Liver (tissue), 9 donors: ENCODE data around the gene MRC2. TPM values are rescaled to one million over a fixed set of nuclear protein-coding genes. Genes with fewer than 3 reads are reported as not detected.

ENCODE experiments used
- DNase-seq: peaks from one replicate; pipeline ENCODE4 v3.0.0-alpha.2; 2017; ENCODE audit warnings: low spot score
- H3K27ac ChIP-seq, 2 donors: one replicate each; pipeline ENCODE4 v1.7.0; 2013; ENCODE audit warnings: inconsistent platforms in 2 of 2, low read length in 2 of 2, control low read depth in 1 of 2, low read depth in 1 of 2, mild to moderate bottlenecking in 1 of 2
- H3K27me3 ChIP-seq, 4 donors: one replicate each; pipeline versions ENCODE4 v1.6.1 to v1.7.0; 2013; ENCODE audit warnings: low read length in 3 of 4, inconsistent platforms in 1 of 4, mild to moderate bottlenecking in 1 of 4, moderate library complexity in 1 of 4; ENCODE audit not compliant: control insufficient read depth in 4 of 4, insufficient read depth in 4 of 4
- H3K36me3 ChIP-seq, 4 donors: one replicate each; pipeline versions ENCODE4 v1.6.1 to v1.7.0; 2013; ENCODE audit warnings: low read length in 3 of 4, mild to moderate bottlenecking in 3 of 4, low read depth in 1 of 4, moderate library complexity in 1 of 4; ENCODE audit not compliant: control insufficient read depth in 4 of 4, insufficient read depth in 3 of 4
- H3K4me1 ChIP-seq, 4 donors: one replicate each; pipeline versions ENCODE4 v1.6.1 to v1.7.0; 2013; ENCODE audit warnings: low read length in 3 of 4, mild to moderate bottlenecking in 3 of 4, moderate library complexity in 1 of 4; ENCODE audit not compliant: control insufficient read depth in 4 of 4, insufficient read depth in 4 of 4
- H3K4me3 ChIP-seq, 3 donors: one replicate each; pipeline versions ENCODE4 v1.6.1 to v1.7.0; 2013; ENCODE audit warnings: low read length in 3 of 3, control low read depth in 1 of 3, low read depth in 1 of 3, mild to moderate bottlenecking in 1 of 3
- H3K9ac ChIP-seq, 2 donors: one replicate each; pipeline ENCODE4 v1.7.0; 2013; ENCODE audit warnings: low read length in 2 of 2, mild to moderate bottlenecking in 2 of 2, moderate library complexity in 2 of 2, control low read depth in 1 of 2, low read depth in 1 of 2
- H3K9me3 ChIP-seq, 4 donors: one replicate each; pipeline versions ENCODE4 v1.6.1 to v1.7.0; 2013; ENCODE audit warnings: low read length in 3 of 4; ENCODE audit not compliant: control insufficient read depth in 4 of 4
- ATF3 ChIP-seq: IDR thresholded peaks from 2 replicates; pipeline ENCODE4 v1.6.1; 2016; ENCODE audit warnings: antibody characterized with exemption
- CTCF ChIP-seq: fragments of 150-350 bp; IDR thresholded peaks from 2 replicates; pipeline ENCODE4 v1.5.1; 2017; ENCODE audit warnings: improper control_type of control experiment, low read depth, low read length; ENCODE audit not compliant: missing input control
- EGR1 ChIP-seq, 2 donors: IDR thresholded peaks; 2 replicates each; pipeline ENCODE4 v1.6.1; 2016 to 2018; ENCODE audit warnings: antibody characterized with exemption in 2 of 2, low read depth in 2 of 2
- FOXA2 ChIP-seq: IDR thresholded peaks from 2 replicates; pipeline ENCODE4 v1.6.1; 2016; ENCODE audit warnings: antibody characterized with exemption
- GABPA ChIP-seq, 2 donors: IDR thresholded peaks in 1 of 2; conservative IDR thresholded peaks in 1 of 2; 2 replicates each; pipeline ENCODE4 v1.6.1; 2016; ENCODE audit warnings: antibody characterized with exemption in 2 of 2, mild to moderate bottlenecking in 1 of 2, moderate library complexity in 1 of 2
- HNF4A ChIP-seq, 2 donors: conservative IDR thresholded peaks; 2 replicates each; pipeline ENCODE4 v1.6.1; 2016; ENCODE audit warnings: antibody characterized with exemption in 2 of 2, mild to moderate bottlenecking in 2 of 2
- HNF4G ChIP-seq: IDR thresholded peaks from 2 replicates; pipeline ENCODE4 v1.6.1; 2016; ENCODE audit warnings: antibody characterized with exemption
- JUND ChIP-seq, 2 donors: IDR thresholded peaks; 2 replicates each; pipeline ENCODE4 v1.6.1; 2016; ENCODE audit warnings: antibody characterized with exemption in 2 of 2
- NR2F2 ChIP-seq: IDR thresholded peaks from 2 replicates; pipeline ENCODE4 v1.6.1; 2016; ENCODE audit warnings: antibody characterized with exemption
- REST ChIP-seq: IDR thresholded peaks from 2 replicates; pipeline ENCODE4 v1.6.1; 2016; ENCODE audit warnings: antibody characterized with exemption, mild to moderate bottlenecking
- RXRA ChIP-seq, 2 donors: IDR thresholded peaks; 2 replicates each; pipeline ENCODE4 v1.6.1; 2017 to 2018; ENCODE audit warnings: antibody characterized with exemption in 2 of 2, mild to moderate bottlenecking in 1 of 2
- SP1 ChIP-seq: IDR thresholded peaks from 2 replicates; pipeline ENCODE4 v1.6.1; 2018; ENCODE audit warnings: antibody characterized with exemption, mild to moderate bottlenecking
- YY1 ChIP-seq: IDR thresholded peaks from 2 replicates; pipeline ENCODE4 v1.6.1; 2016; ENCODE audit warnings: antibody characterized with exemption, mild to moderate bottlenecking
- WGBS: extraction: QIAGEN DNeasy Blood & Tissue Kit; methylation state at CpG from one replicate; pipeline ENCODE4 v1.1.7; 2013; 5-methylcytosine and 5-hydroxymethylcytosine counted together
- polyA plus RNA-seq, 2 donors: library from polyadenylated mRNA; stranded (reverse) in 1 of 2; unstranded in 1 of 2; fragments of 200-250 nt in 1 of 2; fragments of >200 nt in 1 of 2; fragmentation: Nextera tagmentation in 1 of 2; extraction: Ambion mirVana in 1 of 2; gene quantifications; one replicate each; pipeline versions ENCODE4 v1.2.1 to v1.2.3, GENCODE V29; 2013 to 2015
- total RNA-seq, 2 donors: library from RNA; depleted of rRNA; stranded (reverse); fragments of >200 nt; gene quantifications; one replicate each; pipeline ENCODE4 v1.2.3, GENCODE V29; 2014
- donor health status: healthy.
- donor health status: healthy.
- donor health status: healthy.
- donor health status: healthy.
- donor health status: healthy.

The MRC2 gene
- total and polyA plus RNA-seq, 4 donors: 0.49 to 81.1 (median 2.8) TPM

GRCh38 chr17:62702746-62703260 is 75.3 kb downstream of the MRC2 start:
- WGBS: 47% methylated on average over 6 of the region's 6 CpGs
- TF ChIP-seq FOXA2: no peak
- Histone ChIP-seq H3K4me3 (no peak overlapping the region), H3K36me3 (no peaks in the 10 kb centered on the region), H3K9ac (no peak overlapping the region), H3K27ac (no peak overlapping the region), H3K27me3 (peaks cover 0 to 11% (median under 1%) of the 10 kb centered on the region in 4 donors), H3K4me1 (peaks cover 0 to 12% (median 8%) of the 10 kb centered on the region in 4 donors), H3K9me3 (no peaks in the 10 kb centered on the region)
- no peak for DNase-seq

GRCh38 chr17:62703261-62703775 is 75.8 kb downstream of the MRC2 start:
- no peaks in the 10 kb centered on the region for H3K36me3 ChIP-seq
- 25% methylated on average over 16 of the region's 16 CpGs for WGBS
- peaks cover 0 to 11% (median under 1%) of the 10 kb centered on the region in 4 donors for H3K27me3 ChIP-seq
- H3K27ac ChIP-seq: no peak overlapping the region
- TF ChIP-seq GABPA (IDR thresholded peaks at IDR 0.05 in 1 of 2, conservative IDR thresholded peaks at IDR 0.05 in 1 of 2): no peak
- no peak for TF ChIP-seq CTCF
- TF ChIP-seq HNF4G: no peak
- no peak for TF ChIP-seq NR2F2
- no peak for TF ChIP-seq ATF3
- no peak for TF ChIP-seq EGR1 (IDR thresholded peaks at IDR 0.05; ENCODE audit: low read depth in 2 of 2)
- TF ChIP-seq JUND (IDR thresholded peaks at IDR 0.05): no peak
- TF ChIP-seq RXRA (IDR thresholded peaks at IDR 0.05): no peak
- no peak for TF ChIP-seq SP1
- no peak for TF ChIP-seq HNF4A (conservative IDR thresholded peaks at IDR 0.05)
- no peak for TF ChIP-seq REST
- TF ChIP-seq YY1: no peak
- no peak overlapping the region for H3K9ac ChIP-seq
- DNase-seq: no peak
- peaks cover 0 to 12% (median 8%) of the 10 kb centered on the region in 4 donors for H3K4me1 ChIP-seq
- peak overlapping the region in 1 of 3 donors; percentile 75 for H3K4me3 ChIP-seq
- H3K9me3 ChIP-seq: no peaks in the 10 kb centered on the region
